Heart right ventricle (tissue), 16 donors: Measurements from ENCODE around the gene MOBP. TPM values are rescaled to one million over a fixed set of nuclear protein-coding genes. Genes with fewer than 3 reads are reported as not detected.

ENCODE experiments used
- ATAC-seq, 8 donors: fragments of 200-7000 bp; cut with Tn5 transposase; one replicate each; pipeline ENCODE4 v1.9.1; 2020; ENCODE audit warnings: mild to moderate bottlenecking in 8 of 8, moderate library complexity in 8 of 8, moderate number of reproducible peaks in 1 of 8
- DNase-seq, 2 donors: peaks; one replicate each; pipeline ENCODE4 v3.0.0-alpha.2; 2020
- H3K27ac ChIP-seq, 10 donors: fragments of 200-600 bp; sonication (generic) in 2 of 10; one replicate each; pipeline versions ENCODE4 v1.5.0 to v1.8.0; 2020 to 2022; ENCODE audit warnings: mild to moderate bottlenecking in 3 of 10
- H3K27me3 ChIP-seq, 7 donors: fragments of 200-600 bp; one replicate each; pipeline ENCODE4 v1.8.0; 2021 to 2022; ENCODE audit warnings: mild to moderate bottlenecking in 2 of 7
- H3K36me3 ChIP-seq, 9 donors: fragments of 200-600 bp; sonication (generic) in 1 of 9; one replicate each; pipeline versions ENCODE4 v1.5.0 to v1.8.0; 2020 to 2022; ENCODE audit warnings: mild to moderate bottlenecking in 2 of 9
- H3K4me1 ChIP-seq, 9 donors: fragments of 200-600 bp; sonication (generic) in 1 of 9; one replicate each; pipeline versions ENCODE4 v1.5.0 to v1.8.0; 2020 to 2022; ENCODE audit warnings: mild to moderate bottlenecking in 4 of 9
- H3K4me3 ChIP-seq, 10 donors: fragments of 200-600 bp; sonication (generic) in 2 of 10; one replicate each; pipeline versions ENCODE4 v1.5.0 to v1.8.0; 2020 to 2022; ENCODE audit warnings: mild to moderate bottlenecking in 7 of 10, moderate library complexity in 2 of 10
- H3K9me3 ChIP-seq, 11 donors: fragments of 200-600 bp in 10 of 11; sonication (generic) in 2 of 11; one replicate each; pipeline versions ENCODE4 v1.5.0 to v1.8.0; 2013 to 2022; ENCODE audit warnings: mild to moderate bottlenecking in 2 of 11, control low read depth in 1 of 11, moderate library complexity in 1 of 11
- WGBS, 2 donors: extraction: QIAGEN DNeasy Blood & Tissue Kit; methylation state at CpG; one replicate each; pipeline ENCODE4 v1.1.7; 2013; ENCODE audit warnings: inconsistent platforms in 1 of 2; 5-methylcytosine and 5-hydroxymethylcytosine counted together
- intact Hi-C, 10 donors: fragments of 100-400 bp; cut with DNase I; formaldehyde crosslinking; loops; one replicate each; pipeline versions ENCODE4 v1.11.1 to v1.14.2; 2022
- polyA plus RNA-seq, 2 donors: library from polyadenylated mRNA; stranded (reverse); fragments of 200-250 nt; gene quantifications; one replicate each; pipeline ENCODE4 v1.2.3, GENCODE V29; 2013
- total RNA-seq, 10 donors: library from RNA; stranded (reverse); fragmentation: NEBNext Ultra II Directional in 3 of 10; extraction: Animal tissue kit (Norgen Biotek cat#: 25700) in 3 of 10; gene quantifications; one replicate each; pipeline versions ENCODE4 v1.2.1 to v1.2.4, GENCODE V29; 2021 to 2023
- TF ChIP-seq, protein P1 (sequence below), 9 donors: fragments of 200-600 bp; sonication (generic) in 2 of 9; IDR thresholded peaks; one replicate each; pipeline versions ENCODE4 v1.5.0 to v1.8.0; 2021 to 2022; ENCODE audit warnings: antibody characterized with exemption in 9 of 9, mild to moderate bottlenecking in 5 of 9, moderate library complexity in 1 of 9
- donor health status: Arrhythmogenic right ventricular cardiomyopathy.
- donor health status: ischemic (EF 13 %, LVEDD 7.1; RV severe dilation, severe dysfunction).
- donor health status: healthy with polysubstance abuse.
- donor health status: DM: no; HTN: yes; CAD: no.
- donor health status: DM: no; HTN: no; CAD: no.
- donor health status: ischemic (EF 25% LVEDD 6.9; RV normal size, moderate dysfunction).
- donor health status: ischemic (EF 25% LVEDD 5.7; RV mildly dilated, moderate dysfunction).
- donor health status: healthy.
- donor health status: DM: yes; HTN: yes; CAD: no.
- donor health status: Ischemic cardiomyopathy.
- donor health status: ischemic (EF 35%, LVEDD 5.7; RV mildly dilated, moderate dysfunction).
- donor health status: nonischemic (EF 11% LVEDD 7.7; RV severe dilation, severe dysfunction).
- donor health status: DM: yes; HTN: yes; CAD: no.
- donor health status: PGD.
- donor health status: ischemic (EF 29% LVEDD 5.4; RV normal size, mild dysfunction).
- donor health status: nonischemic (EF 23%, LVEDD 6.1; RV moderate dilation, normal function).

The MOBP gene
- total and polyA plus RNA-seq, 12 donors, result 0.01 to 0.59 (median 0.11) TPM; not detected in 7

DNA sequence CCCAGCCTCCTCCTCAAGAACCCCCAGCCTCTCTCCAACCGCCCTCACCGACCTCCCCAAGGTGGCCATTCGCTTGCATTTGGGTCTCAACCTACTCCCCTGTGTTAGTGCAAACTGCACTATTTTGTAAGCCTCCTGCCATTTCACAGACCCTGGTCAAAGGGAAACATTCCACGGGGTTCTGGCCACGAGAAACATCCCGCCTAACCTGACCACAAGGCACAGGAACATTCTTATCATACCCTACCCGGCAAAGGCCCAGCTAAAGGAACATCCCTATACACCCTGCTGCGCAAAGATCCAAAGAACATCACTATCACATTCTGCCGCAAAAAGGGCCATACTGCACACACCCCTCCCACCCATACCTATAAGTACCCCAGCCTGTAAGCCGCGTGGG is 38.0 kb upstream of the MOBP start:
- Histone ChIP-seq H3K27ac (peak overlapping the region in 7 of 10 donors; percentile 7 to 84 (median 71)), H3K4me1 (peaks cover 0 to 25% (median 12%) of the 10 kb centered on the region in 9 donors), H3K36me3 (no peaks in the 10 kb centered on the region), H3K9me3 (no peaks in the 10 kb centered on the region), H3K4me3 (no peak overlapping the region), H3K27me3 (no peaks in the 10 kb centered on the region)
- TF ChIP-seq, protein P1, sequence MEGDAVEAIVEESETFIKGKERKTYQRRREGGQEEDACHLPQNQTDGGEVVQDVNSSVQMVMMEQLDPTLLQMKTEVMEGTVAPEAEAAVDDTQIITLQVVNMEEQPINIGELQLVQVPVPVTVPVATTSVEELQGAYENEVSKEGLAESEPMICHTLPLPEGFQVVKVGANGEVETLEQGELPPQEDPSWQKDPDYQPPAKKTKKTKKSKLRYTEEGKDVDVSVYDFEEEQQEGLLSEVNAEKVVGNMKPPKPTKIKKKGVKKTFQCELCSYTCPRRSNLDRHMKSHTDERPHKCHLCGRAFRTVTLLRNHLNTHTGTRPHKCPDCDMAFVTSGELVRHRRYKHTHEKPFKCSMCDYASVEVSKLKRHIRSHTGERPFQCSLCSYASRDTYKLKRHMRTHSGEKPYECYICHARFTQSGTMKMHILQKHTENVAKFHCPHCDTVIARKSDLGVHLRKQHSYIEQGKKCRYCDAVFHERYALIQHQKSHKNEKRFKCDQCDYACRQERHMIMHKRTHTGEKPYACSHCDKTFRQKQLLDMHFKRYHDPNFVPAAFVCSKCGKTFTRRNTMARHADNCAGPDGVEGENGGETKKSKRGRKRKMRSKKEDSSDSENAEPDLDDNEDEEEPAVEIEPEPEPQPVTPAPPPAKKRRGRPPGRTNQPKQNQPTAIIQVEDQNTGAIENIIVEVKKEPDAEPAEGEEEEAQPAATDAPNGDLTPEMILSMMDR (IDR thresholded peaks at IDR 0.05), result no peak
- intact Hi-C loops, result no loop called here
- no peak for DNase-seq
- no peak for ATAC-seq
- WGBS, 2 donors, result 93 to 94% methylated on average over 11 of the region's 11 CpGs

DNA sequence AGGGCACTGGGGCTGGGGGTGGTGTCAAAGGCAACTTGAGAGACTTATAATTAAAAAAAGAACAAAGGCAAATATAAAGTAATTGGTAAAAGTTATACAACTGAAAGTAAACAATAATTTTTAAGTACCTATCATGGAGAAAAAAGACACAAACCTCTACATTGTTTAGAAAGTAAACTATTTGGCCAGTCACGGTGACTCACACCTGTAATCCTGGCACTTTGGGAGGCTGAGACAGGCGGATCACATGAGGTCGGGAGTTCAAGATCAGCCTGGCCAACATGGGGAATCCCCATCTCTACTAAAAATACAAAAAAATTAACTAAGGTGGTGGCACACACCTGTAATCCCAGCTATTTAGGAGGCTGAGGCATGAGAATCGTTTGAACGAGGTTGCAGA is 35.1 kb upstream of the MOBP start:
- no peak for DNase-seq
- ATAC-seq, result no peak
- Histone ChIP-seq H3K4me1 (peaks cover 0 to 25% (median 12%) of the 10 kb centered on the region in 9 donors), H3K27me3 (no peaks in the 10 kb centered on the region), H3K36me3 (no peaks in the 10 kb centered on the region), H3K9me3 (no peaks in the 10 kb centered on the region), H3K27ac (no peak overlapping the region), H3K4me3 (no peak overlapping the region)
- TF ChIP-seq, protein P1 (IDR thresholded peaks at IDR 0.05), result no peak
- intact Hi-C loops, result no loop called here
- WGBS, 2 donors, result 88 to 91% methylated on average over 5 of the region's 5 CpGs

GRCh38 chr3:39433642-39434041 is 33.8 kb upstream of the MOBP start:
- Histone ChIP-seq H3K9me3 (no peaks in the 10 kb centered on the region), H3K4me3 (peak overlapping the region in 2 of 10 donors; percentile 13 to 22)
- TF ChIP-seq, protein P1 (IDR thresholded peaks at IDR 0.05), result no peak

DNA sequence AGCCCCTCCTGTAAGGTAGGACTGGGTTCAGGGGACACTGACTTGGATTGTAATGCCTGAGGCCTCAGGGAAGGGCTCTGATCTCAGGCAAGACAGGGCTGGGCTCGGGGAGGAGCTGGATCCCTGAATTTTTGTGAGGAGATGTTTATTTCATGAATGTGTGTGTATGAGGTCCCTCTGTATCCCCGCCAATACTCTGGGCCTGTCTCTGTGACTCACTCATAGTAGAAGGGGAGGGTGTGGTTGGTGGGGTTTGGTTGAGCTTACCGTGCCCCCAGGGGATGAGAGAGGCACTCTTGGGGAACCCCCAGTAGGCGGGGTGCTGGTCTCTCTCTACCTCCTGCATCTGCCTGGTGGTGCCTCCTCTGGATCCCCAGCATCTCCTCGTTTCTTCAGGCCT is 32.9 kb upstream of the MOBP start:
- WGBS, 2 donors, result 61 to 70% methylated on average over 5 of the region's 5 CpGs
- DNase-seq, result no peak
- Histone ChIP-seq H3K4me3 (no peak overlapping the region), H3K36me3 (no peaks in the 10 kb centered on the region), H3K27ac (no peak overlapping the region), H3K27me3 (no peaks in the 10 kb centered on the region), H3K9me3 (no peaks in the 10 kb centered on the region), H3K4me1 (peaks cover 0 to 14% (median 6%) of the 10 kb centered on the region in 9 donors)
- TF ChIP-seq, protein P1 (IDR thresholded peaks at IDR 0.05), result no peak
- intact Hi-C loops, result no loop called here
- no peak for ATAC-seq

More at GRCh38 chr3:39433642-39434041, 33.8 kb upstream of the MOBP start:
- Histone ChIP-seq H3K36me3 (no peaks in the 10 kb centered on the region), H3K27ac (peak overlapping the region; percentile 18 to 83 (median 61)), H3K4me1 (peaks cover 0 to 23% (median 9%) of the 10 kb centered on the region in 9 donors), H3K27me3 (no peaks in the 10 kb centered on the region)
- intact Hi-C loops, result no loop called here
- ATAC-seq, result peak in 3 of 8 donors; percentile 51 to 65 (median 63)
- WGBS, 2 donors, result 41 to 65% methylated on average over 3 of the region's 3 CpGs
- DNase-seq, result no peak
